Neural progenitor cell (in vitro differentiated cells): ENCODE data around the gene PRR15L. TPM values are rescaled to one million over a fixed set of nuclear protein-coding genes. Genes with fewer than 3 reads are reported as not detected.
"Not testable (repeated sequence)": the region's sequence is repeated elsewhere in the genome, so short reads cannot be mapped to it uniquely, and the experiment has no call there.

ENCODE experiments used
- DNase-seq: peaks from one replicate; pipeline ENCODE4 v3.0.0-alpha.2; 2016; ENCODE audit warnings: low spot score
- H2AFZ ChIP-seq: fragments of 200-600 bp; sonication (generic); replicated peaks from 2 replicates; pipeline ENCODE4 v1.6.1; 2016; ENCODE audit warnings: antibody characterized with exemption
- H3F3A ChIP-seq: fragments of 200-600 bp; sonication (generic); 2 replicates; pipeline ENCODE4 v1.6.1; 2016; ENCODE audit warnings: antibody characterized with exemption, low read depth
- H3K27ac ChIP-seq: fragments of 200-600 bp; sonication (generic); 2 replicates; pipeline ENCODE4 v1.5.1; 2016; ENCODE audit warnings: mild to moderate bottlenecking
- H3K27me3 ChIP-seq: fragments of 200-600 bp; sonication (generic); 2 replicates; pipeline ENCODE4 v1.6.1; 2016; ENCODE audit warnings: mild to moderate bottlenecking, moderate library complexity
- H3K36me3 ChIP-seq: fragments of 200-600 bp; sonication (generic); 2 replicates; pipeline ENCODE4 v1.5.1; 2016
- H3K4me1 ChIP-seq: fragments of 200-600 bp; sonication (generic); 2 replicates; pipeline ENCODE4 v1.6.1; 2016; ENCODE audit warnings: mixed run types
- H3K4me2 ChIP-seq: fragments of 200-600 bp; sonication (generic); 2 replicates; pipeline ENCODE4 v1.6.1; 2016
- H3K4me3 ChIP-seq: fragments of 200-600 bp; sonication (generic); 2 replicates; pipeline ENCODE4 v1.5.1; 2016
- H3K79me2 ChIP-seq: fragments of 200-600 bp; sonication (generic); 2 replicates; pipeline ENCODE4 v1.6.1; 2016; ENCODE audit warnings: low read depth
- H3K9ac ChIP-seq: fragments of 200-600 bp; sonication (generic); 2 replicates; pipeline ENCODE4 v1.6.1; 2016
- H3K9me3 ChIP-seq: fragments of 200-600 bp; sonication (generic); 2 replicates; pipeline ENCODE4 v1.5.1; 2016; ENCODE audit warnings: low read depth
- H4K20me1 ChIP-seq: fragments of 200-600 bp; sonication (generic); 2 replicates; pipeline ENCODE4 v1.6.1; 2016; ENCODE audit warnings: low read depth
- H3K27ac Mint-ChIP-seq: 3 replicates; pipeline ENCODE4 v1.8.0; 2021; ENCODE audit warnings: mixed read lengths
- H3K27me3 Mint-ChIP-seq: 2 replicates; pipeline ENCODE4 v1.8.0; 2022; ENCODE audit warnings: low read depth, mild to moderate bottlenecking, inconsistent platforms, moderate library complexity, mixed read lengths; ENCODE audit not compliant: insufficient read depth
- H3K36me3 Mint-ChIP-seq: 3 replicates; pipeline ENCODE4 v1.8.0; 2021; ENCODE audit warnings: mixed read lengths
- H3K4me1 Mint-ChIP-seq: 3 replicates; pipeline ENCODE4 v1.8.0; 2021; ENCODE audit warnings: mixed read lengths
- H3K4me3 Mint-ChIP-seq: 3 replicates; pipeline ENCODE4 v1.8.0; 2021; ENCODE audit warnings: mild to moderate bottlenecking, moderate library complexity, mixed read lengths
- H3K9me3 Mint-ChIP-seq: 3 replicates; pipeline ENCODE4 v1.8.0; 2020; ENCODE audit warnings: mixed read lengths
- CTCF ChIP-seq: fragments of 200-600 bp; sonication (generic); IDR thresholded peaks from 2 replicates; pipeline ENCODE4 v1.5.1; 2017; ENCODE audit warnings: antibody characterized with exemption, mild to moderate bottlenecking
- EZH2 ChIP-seq: fragments of 200-600 bp; sonication (generic); IDR thresholded peaks from 2 replicates; pipeline ENCODE4 v1.6.1; 2017; ENCODE audit warnings: antibody characterized with exemption, mild to moderate bottlenecking, moderate library complexity
- EZH2phosphoT487 ChIP-seq: fragments of 200-600 bp; sonication (generic); IDR thresholded peaks from 2 replicates; pipeline ENCODE4 v1.6.1; 2017; ENCODE audit warnings: antibody characterized with exemption
- total RNA-seq: library from RNA; depleted of rRNA; stranded (reverse); fragments of >200 nt; gene quantifications from 2 replicates; pipeline ENCODE4 v1.2.3, GENCODE V29; 2015; ENCODE audit warnings: low replicate concordance

Gene PRR15L
- total RNA-seq, 1 donor from 2014 or later = not detected

GRCh38 chr17:47989159-47989558 is 31.5 kb upstream of the PRR15L start:
- Mint-ChIP-seq H3K27me3 (peaks cover 9% of the 10 kb centered on the region), H3K4me3 (peak overlapping the region; percentile 14), H3K9me3 (no peaks in the 10 kb centered on the region), H3K27ac (peak overlapping the region; percentile 96), H3K4me1 (peaks cover 85% of the 10 kb centered on the region), H3K36me3 (peaks cover 4% of the 10 kb centered on the region)
- peaks cover 91% of the 10 kb centered on the region for H3F3A ChIP-seq
- DNase-seq = no peak
- H3K4me1 ChIP-seq = peaks cover 87% of the 10 kb centered on the region
- TF ChIP-seq EZH2phosphoT487 = no peak
- no peak for TF ChIP-seq CTCF
- TF ChIP-seq EZH2 = no peak
- H3K9me3 ChIP-seq = no peaks in the 10 kb centered on the region
- no peak overlapping the region for H3K9ac ChIP-seq
- no peak overlapping the region for H3K27ac ChIP-seq
- H3K27me3 ChIP-seq = no peaks in the 10 kb centered on the region
- no peak overlapping the region for H3K4me3 ChIP-seq
- H3K79me2 ChIP-seq = no peaks in the 10 kb centered on the region
- no peaks in the 10 kb centered on the region for H3K36me3 ChIP-seq
- H3K4me2 ChIP-seq = peak overlapping the region; percentile 14
- no peaks in the 10 kb centered on the region for H4K20me1 ChIP-seq
- no peak overlapping the region for H2AFZ ChIP-seq

- H3K4me1 Mint-ChIP-seq = peaks cover 85% of the 10 kb centered on the region
- H4K20me1 ChIP-seq, H3K4me3 Mint-ChIP-seq, H3K27ac ChIP-seq, H3K9me3 ChIP-seq, H3K9ac ChIP-seq, H3K27me3 Mint-ChIP-seq, H3K9me3 Mint-ChIP-seq, H3K36me3 Mint-ChIP-seq, H3K36me3 ChIP-seq, H3K4me3 ChIP-seq, H3K27me3 ChIP-seq, H3K79me2 ChIP-seq, DNase-seq, H2AFZ ChIP-seq: not testable (repeated sequence)
- Histone ChIP-seq H3K4me1 (peaks cover 80% of the 10 kb centered on the region), H3K4me2 (peak overlapping the region; percentile 14), H3F3A (peaks cover 83% of the 10 kb centered on the region)
- peak overlapping the region; percentile 96 for H3K27ac Mint-ChIP-seq
These were observed 30.8 kb upstream of the PRR15L start for GRCh38 chr17:47988445-47988844.

GRCh38 chr17:47987240-47987835 is 29.7 kb upstream of the PRR15L start:
- TF ChIP-seq EZH2 (no peak), CTCF (no peak), EZH2phosphoT487 (no peak)
- no peak overlapping the region for H3K9ac ChIP-seq
- H3K79me2 ChIP-seq = no peaks in the 10 kb centered on the region
- DNase-seq = peak; percentile 91
- peak overlapping the region; percentile 54 for H3K4me2 ChIP-seq
- no peaks in the 10 kb centered on the region for H4K20me1 ChIP-seq
- peak overlapping the region; percentile 10 for H3K27ac ChIP-seq
- peaks cover 8% of the 10 kb centered on the region for H3K27me3 Mint-ChIP-seq
- peak overlapping the region; percentile 98 for H3K27ac Mint-ChIP-seq
- peaks cover 69% of the 10 kb centered on the region for H3K4me1 ChIP-seq
- peaks cover 72% of the 10 kb centered on the region for H3F3A ChIP-seq
- peak overlapping the region; percentile 72 for H3K4me3 Mint-ChIP-seq
- H3K4me1 Mint-ChIP-seq = peaks cover 79% of the 10 kb centered on the region
- no peaks in the 10 kb centered on the region for H3K27me3 ChIP-seq
- H3K36me3 Mint-ChIP-seq = peaks cover 9% of the 10 kb centered on the region
- H3K9me3 ChIP-seq = no peaks in the 10 kb centered on the region
- H3K4me3 ChIP-seq = no peak overlapping the region
- no peaks in the 10 kb centered on the region for H3K9me3 Mint-ChIP-seq
- H2AFZ ChIP-seq = no peak overlapping the region
- H3K36me3 ChIP-seq = no peaks in the 10 kb centered on the region

- DNase-seq = no peak
- Histone ChIP-seq H3K4me1 (peaks cover 60% of the 10 kb centered on the region), H3K36me3 (no peaks in the 10 kb centered on the region), H3K9ac (no peak overlapping the region), H4K20me1 (no peaks in the 10 kb centered on the region), H3K9me3 (no peaks in the 10 kb centered on the region), H3K4me3 (no peak overlapping the region), H3K79me2 (no peaks in the 10 kb centered on the region), H3K27me3 (no peaks in the 10 kb centered on the region), H2AFZ (no peak overlapping the region), H3K4me2 (peak overlapping the region; percentile 36), H3K27ac (peak overlapping the region; percentile 84), H3F3A (peaks cover 64% of the 10 kb centered on the region)
- TF ChIP-seq CTCF (no peak), EZH2 (no peak), EZH2phosphoT487 (no peak)
- H3K27ac Mint-ChIP-seq = peak overlapping the region; percentile 98
- peaks cover 11% of the 10 kb centered on the region for H3K36me3 Mint-ChIP-seq
- no peaks in the 10 kb centered on the region for H3K9me3 Mint-ChIP-seq
- H3K27me3 Mint-ChIP-seq = peaks cover 11% of the 10 kb centered on the region
- peaks cover 71% of the 10 kb centered on the region for H3K4me1 Mint-ChIP-seq
- H3K4me3 Mint-ChIP-seq = peak overlapping the region; percentile 49
These were observed 28.8 kb upstream of the PRR15L start for GRCh38 chr17:47986520-47986919.
